Right lobe of liver (tissue), 6 donors: ENCODE measurements around the gene CTSE. TPM values are rescaled to one million over a fixed set of nuclear protein-coding genes. Genes with fewer than 3 reads are reported as not detected.
A peak's percentile ranks its signal among the peaks of the same experiment; 100 is the strongest.
"Not testable (repeated sequence)": the region's sequence is repeated elsewhere in the genome, so short reads cannot be mapped to it uniquely, and the experiment has no call there.

ENCODE experiments used
- ATAC-seq, 4 donors: fragments of 200-7000 bp; cut with Tn5 transposase; one replicate each; pipeline ENCODE4 v1.9.1; 2020; ENCODE audit warnings: mild to moderate bottlenecking in 4 of 4, moderate library complexity in 4 of 4
- DNase-seq, 3 donors: peaks; one replicate each; pipeline ENCODE4 v3.0.0-alpha.2; 2020
- H3K27ac ChIP-seq, 3 donors: fragments of 200-600 bp; one replicate each; pipeline ENCODE4 v1.8.0; 2022
- H3K27me3 ChIP-seq, 2 donors: fragments of 200-600 bp; one replicate each; pipeline ENCODE4 v1.8.0; 2022
- H3K36me3 ChIP-seq, 4 donors: fragments of 200-600 bp; sonication (generic) in 1 of 4; one replicate each; pipeline versions ENCODE4 v1.5.1 to v1.8.0; 2017 to 2022; ENCODE audit warnings: control low read depth in 1 of 4
- H3K4me1 ChIP-seq, 4 donors: fragments of 200-600 bp; sonication (generic) in 1 of 4; one replicate each; pipeline versions ENCODE4 v1.5.1 to v1.8.0; 2017 to 2022; ENCODE audit warnings: control low read depth in 1 of 4
- H3K4me3 ChIP-seq, 3 donors: fragments of 200-600 bp; one replicate each; pipeline ENCODE4 v1.8.0; 2022
- H3K9me3 ChIP-seq, 4 donors: fragments of 200-600 bp; sonication (generic) in 1 of 4; one replicate each; pipeline versions ENCODE4 v1.5.1 to v1.8.0; 2017 to 2022; ENCODE audit warnings: control low read depth in 1 of 4
- CTCF ChIP-seq, 4 donors: fragments of 200-600 bp in 3 of 4; fragments of 450-650 bp in 1 of 4; IDR thresholded peaks; one replicate each; pipeline versions ENCODE4 v1.5.1 to v1.8.0; 2016 to 2022; ENCODE audit warnings: antibody characterized with exemption in 4 of 4, mild to moderate bottlenecking in 2 of 4
- POLR2A ChIP-seq: fragments of 450-650 bp; IDR thresholded peaks from one replicate; pipeline ENCODE4 v1.6.1; 2017; ENCODE audit warnings: antibody characterized with exemption, mild to moderate bottlenecking
- WGBS: methylation state at CpG from one replicate; pipeline ENCODE4 v1.1.6; 2018; ENCODE audit warnings: low coverage, low lambda C conversion rate; ENCODE audit not compliant: insufficient coverage; ENCODE audit errors: missing lambda C conversion rate; 5-methylcytosine and 5-hydroxymethylcytosine counted together
- intact Hi-C, 2 donors: fragments of 100-400 bp; cut with DNase I; formaldehyde crosslinking; loops; one replicate each; pipeline versions ENCODE4 v1.11.2 to v1.14.1; 2022
- total RNA-seq, 6 experiments: library from RNA; depleted of rRNA in 2 of 6; stranded (reverse); fragments of >200 nt in 2 of 6; fragmentation: NEBNext Ultra II Directional in 3 of 6; extraction: Animal tissue kit (Norgen Biotek cat#: 25700) in 3 of 6; gene quantifications; one replicate each; pipeline versions ENCODE4 v1.1.0 to v1.2.4, GENCODE V29; 2016 to 2023
- donor health status: DM: no; HTN: yes; CAD: no.
- donor health status: DM: no; HTN: no; CAD: no.
- donor health status: DM: no; HTN: no; CAD: no.
- donor health status: DM: no; HTN: yes; CAD: no.
- donor health status: DM: no; HTN: yes; CAD: no.

The CTSE gene
- total RNA-seq, 6 experiments from 2014 or later: 0.11 to 0.22 TPM; not detected in 4

- H3K4me3 ChIP-seq: no peak overlapping the region
- 33% methylated on average over 1 of the region's 3 CpGs for WGBS
- ATAC-seq: peak in 2 of 4 donors; percentile 11 to 70
- H3K27ac ChIP-seq: no peak overlapping the region
- no peaks in the 10 kb centered on the region for H3K9me3 ChIP-seq
- no peak for TF ChIP-seq POLR2A
- no peak for TF ChIP-seq CTCF (IDR thresholded peaks at IDR 0.05)
- H3K36me3 ChIP-seq: no peaks in the 10 kb centered on the region
- H3K4me1 ChIP-seq: peaks cover 0 to 8% (median 0%) of the 10 kb centered on the region in 4 donors
- intact Hi-C loops: no loop called here
- DNase-seq: peak in 1 of 3 donors; percentile 10
- no peaks in the 10 kb centered on the region for H3K27me3 ChIP-seq
Measured at GRCh38 chr1:206001476-206001888, 22.2 kb downstream of the CTSE start.

- H3K27ac ChIP-seq: no peak overlapping the region
- no peaks in the 10 kb centered on the region for H3K36me3 ChIP-seq
- WGBS: 94% methylated on average over 5 of the region's 8 CpGs
- peaks cover 0 to 8% (median 0%) of the 10 kb centered on the region in 4 donors for H3K4me1 ChIP-seq
- H3K4me3 ChIP-seq: no peak overlapping the region
- H3K9me3 ChIP-seq: no peaks in the 10 kb centered on the region
- TF ChIP-seq POLR2A (no peak), CTCF (IDR thresholded peaks at IDR 0.05) (no peak)
- ATAC-seq (no peak), DNase-seq (peak in 1 of 3 donors; percentile 30)
- H3K27me3 ChIP-seq: no peaks in the 10 kb centered on the region
- intact Hi-C loops: no loop called here
Measured at GRCh38 chr1:206000641-206001339, 22.9 kb downstream of the CTSE start.

GRCh38 chr1:205998457-205999241 lies 25.0 kb downstream of the CTSE start:
- peak in 2 of 3 donors; percentile 69 to 86 for DNase-seq
- Histone ChIP-seq H3K36me3 (no peaks in the 10 kb centered on the region), H3K4me1 (peaks cover 0 to 8% (median 0%) of the 10 kb centered on the region in 4 donors), H3K27ac (no peak overlapping the region), H3K9me3 (no peaks in the 10 kb centered on the region), H3K4me3 (no peak overlapping the region), H3K27me3 (no peaks in the 10 kb centered on the region)
- 55% methylated on average over 10 of the region's 13 CpGs for WGBS
- ATAC-seq: peak; percentile 62 to 85 (median 72)
- intact Hi-C loops: no loop called here
- no peak for TF ChIP-seq CTCF (IDR thresholded peaks at IDR 0.05)
- no peak for TF ChIP-seq POLR2A

- H3K4me3 ChIP-seq, H3K36me3 ChIP-seq, H3K27me3 ChIP-seq, intact Hi-C loops, H3K4me1 ChIP-seq, ATAC-seq, H3K27ac ChIP-seq, H3K9me3 ChIP-seq: not testable (repeated sequence)
- peak in 1 of 3 donors; percentile 3 for DNase-seq
- WGBS: 100% methylated on average over 1 of the region's 1 CpG
Measured at GRCh38 chr1:205996641-205997040, 27.1 kb downstream of the CTSE start.

- Histone ChIP-seq H3K27ac (no peak overlapping the region), H3K27me3 (no peaks in the 10 kb centered on the region), H3K9me3 (no peaks in the 10 kb centered on the region), H3K4me3 (no peak overlapping the region), H3K4me1 (no peaks in the 10 kb centered on the region), H3K36me3 (no peaks in the 10 kb centered on the region)
- ATAC-seq (no peak), DNase-seq (peak in 1 of 3 donors; percentile 23)
- TF ChIP-seq CTCF (IDR thresholded peaks at IDR 0.05) (no peak), POLR2A (no peak)
- WGBS: 68% methylated on average over 3 of the region's 4 CpGs
- intact Hi-C loops: no loop called here
Measured at GRCh38 chr1:205994346-205994745, 29.3 kb downstream of the CTSE start.
